HG03045 (cell line): ENCODE data around the gene IFIT1B.
"Not testable (repeated sequence)": the region's sequence is repeated elsewhere in the genome, so short reads cannot be mapped to it uniquely, and the experiment has no call there.

Source experiments
- ATAC-seq: cut with Tn5 transposase; IDR thresholded peaks from one replicate; pipeline ENCODE4 v1.9.1; 2021; ENCODE audit warnings: mild to moderate bottlenecking, moderate library complexity; ENCODE audit not compliant: unreplicated experiment

IFIT1B gene

DNA sequence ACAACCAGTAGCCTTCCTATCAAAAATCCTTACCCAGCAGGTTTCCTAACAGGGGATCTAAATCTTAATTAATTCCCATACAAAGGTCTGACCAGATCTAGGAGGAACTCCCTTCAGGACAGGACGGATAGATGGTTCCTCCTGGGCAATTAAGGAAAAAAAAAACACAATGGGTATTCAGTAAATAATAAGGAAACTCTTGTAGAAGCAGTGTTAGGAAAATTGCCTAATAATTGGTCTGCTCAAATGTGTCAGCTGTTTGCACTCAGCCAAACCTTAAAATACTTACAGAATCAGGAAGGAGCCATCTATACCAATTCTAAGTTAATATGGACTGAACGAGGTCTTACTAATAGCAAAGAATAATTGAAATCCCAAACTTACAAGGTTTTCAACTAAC is 33.3 kb downstream of the IFIT1B start:
- ATAC-seq = not testable (repeated sequence)

DNA sequence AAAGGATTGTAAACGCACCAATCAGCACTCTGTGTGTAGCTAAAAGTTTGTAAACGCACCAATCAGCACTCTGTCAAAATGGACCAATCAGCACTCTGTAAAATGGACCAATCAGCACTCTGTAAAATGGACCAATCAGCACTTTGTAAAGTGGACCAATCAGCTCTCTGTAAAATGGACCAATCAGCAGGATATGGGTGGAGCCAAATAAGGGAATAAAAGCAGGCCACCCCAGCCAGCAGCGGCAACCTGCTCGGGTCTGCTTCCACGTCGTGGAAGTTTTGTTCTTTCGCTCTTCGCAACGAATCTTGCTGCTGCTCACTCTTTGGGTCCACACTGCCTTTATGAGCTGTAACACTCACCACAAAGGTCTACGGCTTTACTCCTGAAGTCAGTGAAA is 34.4 kb downstream of the IFIT1B start:
- ATAC-seq = not testable (repeated sequence)

DNA sequence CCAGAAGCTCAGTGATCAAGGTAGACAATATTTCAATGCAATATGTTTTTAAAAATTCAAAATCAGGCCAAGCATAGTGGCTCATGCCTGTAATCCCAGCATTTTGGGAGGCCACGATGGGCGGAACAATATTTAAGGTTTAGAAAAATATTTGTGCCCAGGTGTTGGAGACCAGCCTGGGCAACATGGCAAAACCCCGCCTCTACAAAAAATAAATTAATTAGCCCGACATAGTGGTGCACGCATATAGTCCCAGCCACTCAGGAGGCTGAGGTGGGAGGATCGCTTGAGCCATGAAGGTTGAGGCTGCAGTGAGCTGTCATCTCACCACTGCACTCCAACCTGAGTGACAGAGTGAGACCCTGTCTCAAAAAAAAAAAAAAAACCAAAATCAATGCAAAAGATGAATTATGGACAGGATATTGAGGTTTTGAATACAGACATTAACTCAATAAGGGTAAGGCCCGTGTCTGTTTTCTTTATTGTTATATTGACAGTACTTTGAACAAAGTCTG is 35.6 kb downstream of the IFIT1B start:
- no peak for ATAC-seq

DNA sequence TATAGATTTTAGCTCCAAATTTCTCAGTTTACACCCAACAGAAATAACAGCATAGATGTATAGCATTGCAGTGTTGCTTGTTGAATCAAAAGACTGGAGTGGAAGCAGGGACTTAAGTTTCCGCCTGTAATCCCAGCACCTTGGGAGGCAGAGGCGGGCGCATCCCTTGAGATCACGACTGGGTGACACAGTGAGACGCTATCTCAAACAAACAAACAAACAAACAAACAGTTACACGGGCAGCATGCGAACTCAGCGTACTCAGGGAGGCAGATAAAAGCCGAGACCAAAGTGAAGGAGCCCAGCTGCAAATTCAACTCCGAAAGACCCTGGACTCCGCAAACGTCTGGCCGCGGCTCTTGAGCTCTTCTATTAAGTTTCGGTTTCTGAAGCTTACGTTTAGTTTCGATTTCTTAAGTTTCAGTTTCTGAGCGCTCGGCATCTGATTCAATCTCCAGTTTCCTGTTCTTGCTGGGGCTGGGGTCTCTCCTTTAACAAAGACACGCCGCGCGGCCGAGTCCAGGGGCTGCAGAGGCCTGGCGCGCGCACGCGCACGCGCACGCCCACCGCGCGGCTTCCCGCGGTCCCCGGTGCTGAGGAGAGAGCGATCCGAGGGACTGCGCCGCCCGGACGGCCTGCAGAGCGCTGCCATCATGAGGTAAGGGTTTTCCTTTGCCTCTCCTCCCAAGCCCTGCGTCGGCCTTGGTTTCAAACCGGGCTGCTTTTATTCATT is 36.5 kb downstream of the IFIT1B start, which contains the start of gene IFIT5:
Gene IFIT5, plus strand, starts transcription at position 423 of the 733 bp plus-strand sequence. Its CDS starts 231 bp downstream, at position 654.
- ATAC-seq = peak; percentile 76

DNA sequence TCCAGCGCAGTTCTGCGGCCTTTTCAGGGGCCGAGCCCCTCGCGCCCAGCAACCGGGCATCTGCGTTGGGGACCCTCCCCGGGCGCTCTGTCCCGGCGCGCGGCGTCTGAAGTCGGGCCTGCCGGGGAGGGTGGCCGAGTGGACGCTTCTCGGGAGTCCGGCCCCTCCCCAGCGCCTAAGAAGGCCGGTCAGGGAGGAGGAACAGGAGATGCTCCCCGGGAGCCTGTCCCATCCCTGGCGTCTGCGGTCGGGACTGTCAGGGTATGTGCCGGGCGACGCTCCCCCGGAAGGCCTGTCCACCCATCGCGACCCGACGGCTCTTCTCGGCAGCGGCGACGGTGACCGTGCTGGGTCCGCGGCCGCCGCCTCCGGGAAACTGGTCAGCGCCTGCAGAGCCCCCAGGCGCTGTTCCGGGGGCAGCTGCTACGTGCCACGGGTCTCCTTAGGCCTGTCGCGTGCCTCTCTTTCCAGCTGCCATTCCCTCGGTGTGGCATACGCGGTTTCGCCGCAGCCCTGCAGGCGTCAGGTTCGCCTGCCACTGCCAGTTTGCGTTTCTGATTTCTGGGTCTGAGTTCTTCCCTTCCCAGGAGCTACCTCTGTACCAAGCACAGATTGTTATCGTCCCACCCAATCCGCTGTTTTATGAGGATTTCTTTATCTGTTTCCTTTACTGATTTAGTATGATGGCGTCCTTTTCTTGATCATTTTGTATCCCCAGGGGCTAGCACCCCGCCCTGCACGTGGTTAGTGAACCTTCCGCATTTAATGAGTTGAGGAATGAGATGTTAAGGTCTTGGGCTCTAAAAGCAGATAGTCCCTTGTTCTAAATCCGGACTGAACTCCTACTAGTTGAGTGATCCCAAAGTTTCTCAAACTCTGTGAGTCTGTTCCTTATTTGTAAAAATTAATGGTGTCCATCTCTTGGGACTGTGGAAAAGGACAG is 37.3 kb downstream of the IFIT1B start:
- ATAC-seq = peak; percentile 40

DNA sequence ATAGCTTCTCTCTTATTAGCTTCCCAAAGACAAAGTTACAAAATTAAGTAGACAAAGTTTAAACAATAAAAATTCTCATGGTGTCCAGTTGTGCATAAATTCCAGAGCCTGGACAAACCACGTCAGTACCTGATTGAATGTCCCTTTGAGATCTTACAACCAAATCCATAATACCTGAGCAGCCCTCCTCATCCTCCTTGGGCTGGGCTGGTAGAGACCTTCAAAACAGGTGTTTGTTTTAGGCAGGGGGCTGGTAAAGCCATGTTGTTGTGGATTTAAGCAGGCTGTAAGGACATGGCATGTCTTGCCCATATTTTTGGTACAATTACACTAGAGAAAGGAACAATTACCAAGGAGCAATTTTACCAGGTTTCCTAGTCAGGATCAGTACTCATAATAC is 38.6 kb downstream of the IFIT1B start:
- no peak for ATAC-seq

DNA sequence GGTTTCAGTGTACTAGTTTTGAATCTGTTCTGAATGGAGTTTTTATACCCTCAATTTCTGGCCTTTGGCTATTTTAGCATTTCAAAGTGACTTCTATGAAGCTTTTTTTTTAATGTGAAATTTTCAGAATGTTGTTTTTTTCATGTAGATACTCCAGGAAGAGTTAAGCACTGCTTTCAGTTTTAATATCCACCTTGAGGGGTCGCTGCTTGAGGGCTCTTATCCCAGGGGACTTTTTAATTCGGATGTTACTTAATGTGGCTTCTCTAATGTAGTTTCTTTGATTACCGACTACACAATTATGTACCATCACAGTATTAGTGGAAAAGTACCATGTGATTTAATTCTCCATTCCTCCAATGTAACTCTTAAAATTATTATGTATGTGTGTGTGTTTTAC is 41.7 kb downstream of the IFIT1B start:
- ATAC-seq = no peak

DNA sequence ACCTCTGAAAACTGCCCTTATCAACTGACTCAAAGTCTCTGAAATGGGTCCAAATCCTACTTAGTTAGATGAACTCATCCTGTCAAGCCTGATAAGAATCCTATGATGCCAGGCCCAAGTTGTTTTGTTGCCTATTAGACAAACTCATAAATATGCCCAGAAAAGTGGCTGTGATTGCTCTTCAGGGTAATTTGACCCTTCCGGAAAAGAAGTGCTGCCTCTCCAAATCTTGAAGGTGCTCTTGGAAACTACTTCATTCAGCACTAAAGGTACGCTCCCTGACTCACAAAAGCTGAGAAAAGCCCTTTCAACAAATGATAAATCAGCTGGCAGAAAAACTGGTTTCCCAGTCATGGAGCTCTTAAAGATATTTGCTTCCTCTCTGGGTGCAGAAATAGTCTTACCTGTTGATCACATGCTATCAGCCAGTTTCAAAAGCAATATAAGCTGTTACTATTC is 43.2 kb downstream of the IFIT1B start:
- no peak for ATAC-seq

DNA sequence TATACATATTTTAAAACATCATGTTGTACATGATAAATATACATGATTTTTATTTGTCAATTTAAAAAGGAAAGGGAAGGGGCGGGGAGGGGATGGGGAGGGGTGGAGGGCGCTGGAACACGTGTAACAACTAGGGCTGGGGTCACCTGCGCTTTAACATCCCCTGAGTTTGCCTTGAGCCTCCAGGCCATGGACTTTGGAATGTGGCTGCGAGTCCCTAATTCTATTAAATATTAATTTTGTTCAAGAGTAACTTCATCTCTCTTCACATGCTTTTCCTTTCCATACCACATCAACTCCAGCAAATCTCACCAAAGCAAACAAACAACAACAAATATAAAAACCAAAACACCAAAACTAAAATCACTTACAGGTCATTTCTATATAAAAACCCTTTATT is 47.1 kb downstream of the IFIT1B start:
- ATAC-seq = no peak

DNA sequence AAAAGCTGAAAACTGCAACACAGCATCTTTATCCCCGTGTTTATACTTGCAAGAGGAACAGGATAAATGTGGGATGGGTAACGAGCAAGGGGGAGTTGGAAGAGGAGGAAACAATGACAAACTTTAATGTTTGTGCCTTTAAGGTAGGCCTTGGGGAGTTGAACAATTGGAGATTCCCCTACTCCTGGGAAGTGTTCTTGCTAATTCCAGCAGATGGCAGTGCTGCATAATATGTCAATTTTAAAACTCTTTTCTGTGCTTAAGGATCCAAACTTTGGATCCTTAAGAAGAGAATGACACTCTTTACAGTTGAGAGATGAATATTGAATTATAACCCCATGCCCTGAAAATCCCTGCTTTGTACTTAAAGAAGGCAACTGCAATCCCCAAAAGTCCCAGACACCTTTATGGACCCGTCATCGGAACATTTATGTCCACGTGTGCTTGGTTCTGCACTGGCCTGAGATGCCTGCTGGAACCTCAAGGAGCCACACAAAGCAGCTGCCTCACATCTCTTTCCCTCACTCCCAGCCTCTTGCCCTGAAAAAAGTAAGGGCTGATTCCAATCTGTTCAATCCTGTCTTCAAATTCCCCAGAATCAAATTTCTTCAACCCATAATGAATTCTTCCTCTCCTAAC is 48.5 kb downstream of the IFIT1B start:
- ATAC-seq = no peak

DNA sequence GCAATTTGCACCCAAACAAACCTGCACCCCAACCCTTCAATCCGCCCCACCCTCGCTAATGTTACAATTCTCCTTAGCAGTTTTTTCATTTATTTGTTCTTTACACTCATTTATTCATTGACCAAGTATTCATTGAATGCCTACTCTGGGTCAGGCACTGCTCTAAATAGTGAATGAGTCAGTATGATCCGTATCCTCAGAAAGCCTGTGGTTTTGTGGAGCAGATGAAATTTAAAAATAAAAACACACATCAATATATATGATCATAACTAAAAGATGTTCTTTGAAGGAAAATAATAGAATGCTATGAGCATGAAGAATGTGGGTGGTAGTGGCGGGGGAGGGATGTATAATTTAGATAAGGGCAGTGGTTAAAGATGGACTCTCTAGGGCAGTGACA is 49.8 kb downstream of the IFIT1B start:
- ATAC-seq = no peak

DNA sequence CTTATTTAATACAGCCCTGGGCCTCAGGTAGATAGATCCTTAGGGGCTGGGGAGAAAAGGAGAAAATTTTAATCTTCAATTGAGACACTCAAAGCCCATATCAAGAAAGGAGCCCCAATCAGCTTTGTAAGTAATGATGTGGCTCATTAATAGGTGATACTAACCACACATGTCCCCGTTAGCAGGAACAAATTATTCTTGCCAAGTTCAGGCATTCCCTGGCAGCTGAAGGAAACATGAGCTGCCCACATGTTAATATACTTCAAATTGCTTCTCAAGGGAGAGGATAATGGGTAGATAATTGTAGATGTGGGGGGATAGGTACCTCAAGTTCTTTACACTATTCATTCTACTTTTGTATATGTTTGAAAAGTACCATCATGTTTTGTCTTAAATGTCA is 51.0 kb downstream of the IFIT1B start:
- no peak for ATAC-seq

DNA sequence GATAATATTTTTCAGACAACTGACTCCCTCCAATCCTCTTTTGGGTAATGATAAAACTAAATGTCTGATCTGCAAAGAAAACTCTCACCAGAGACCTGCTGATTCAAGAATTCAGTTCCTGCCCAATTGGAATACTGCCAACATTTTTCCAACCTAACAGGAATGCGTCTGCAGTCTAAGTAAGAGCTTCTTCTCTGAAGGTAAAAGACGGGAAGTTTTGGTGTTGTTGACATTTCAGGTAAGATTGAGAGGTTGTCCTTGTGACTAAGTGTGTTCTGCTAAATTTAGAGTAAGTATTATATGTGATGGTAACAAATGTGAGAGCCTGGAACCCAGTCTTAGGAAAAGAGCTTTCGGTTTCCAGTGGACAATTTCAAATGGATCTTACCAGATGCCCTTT is 54.1 kb downstream of the IFIT1B start:
- ATAC-seq = no peak
